Activated T-helper 9 cell treated with anti-CD3 and anti-CD28 coated beads, Interleukin-2, amount 50 U/mL, for 16 hours (primary cell): ENCODE data around the gene LRRTM3.

Experiments
- DNase-seq: peaks from one replicate; pipeline ENCODE4 v3.0.0-alpha.2; 2020; ENCODE audit warnings: low read depth

Gene LRRTM3

DNA sequence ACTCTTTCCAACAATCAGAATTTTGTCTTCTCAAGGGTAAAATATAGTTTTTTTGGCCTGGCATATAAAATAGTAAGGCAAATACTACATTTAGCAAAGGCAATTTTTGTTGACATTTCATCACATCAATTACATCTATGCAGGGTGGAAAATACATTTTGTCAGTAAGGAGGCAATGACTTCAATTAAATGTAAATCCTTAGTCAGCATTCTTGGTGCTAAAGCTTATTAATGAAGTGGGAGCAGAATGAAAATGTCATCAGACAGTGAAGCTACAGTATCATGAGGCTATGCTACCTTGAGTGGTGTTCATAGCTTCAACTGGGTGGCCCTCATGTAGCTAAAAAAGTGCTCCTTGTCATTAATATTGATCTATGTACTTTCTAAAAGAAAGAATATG lies 8.9 kb downstream of the LRRTM3 start:
- no peak for DNase-seq

- no peak for DNase-seq
Observed at GRCh38 chr10:66940965-66941364, 15.1 kb downstream of the LRRTM3 start.

DNA sequence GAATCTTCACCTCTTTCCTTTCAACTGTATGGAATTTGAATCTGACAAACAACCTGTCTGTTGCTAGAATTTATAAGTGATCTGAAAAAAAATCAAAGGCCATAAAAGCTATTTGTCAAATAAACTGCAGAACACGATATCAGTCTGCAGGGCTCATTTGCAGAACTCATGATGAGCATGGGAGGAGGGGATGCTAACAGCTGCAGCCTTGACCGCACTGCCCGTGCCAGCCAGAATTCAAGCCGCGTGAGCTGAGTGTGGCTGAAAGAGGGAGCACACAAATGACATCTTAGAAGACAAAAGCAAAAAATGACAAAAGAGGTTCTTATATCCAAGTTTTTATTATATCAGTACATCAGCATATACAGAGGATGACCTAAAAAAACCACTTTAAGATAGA lies 15.7 kb downstream of the LRRTM3 start:
- no peak for DNase-seq

DNA sequence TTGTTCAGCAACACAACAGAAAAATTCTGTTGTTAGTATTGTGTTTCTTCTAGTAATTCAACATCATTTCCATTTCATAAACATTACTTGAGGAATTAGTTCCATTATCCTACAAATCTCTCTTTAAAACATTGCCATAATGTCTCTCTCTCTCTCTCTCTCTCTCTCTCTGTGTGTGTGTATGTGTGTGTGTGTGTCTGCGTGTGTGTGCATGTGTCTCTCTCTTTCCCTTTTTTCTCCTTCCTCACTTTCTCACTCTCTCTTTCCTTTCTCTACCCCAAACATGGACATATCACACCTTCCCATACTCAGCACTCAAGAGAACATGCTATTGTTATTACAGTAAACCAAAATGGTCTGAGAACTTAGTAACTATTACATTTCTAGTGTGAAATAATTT lies 16.6 kb downstream of the LRRTM3 start:
- DNase-seq, result no peak

DNA sequence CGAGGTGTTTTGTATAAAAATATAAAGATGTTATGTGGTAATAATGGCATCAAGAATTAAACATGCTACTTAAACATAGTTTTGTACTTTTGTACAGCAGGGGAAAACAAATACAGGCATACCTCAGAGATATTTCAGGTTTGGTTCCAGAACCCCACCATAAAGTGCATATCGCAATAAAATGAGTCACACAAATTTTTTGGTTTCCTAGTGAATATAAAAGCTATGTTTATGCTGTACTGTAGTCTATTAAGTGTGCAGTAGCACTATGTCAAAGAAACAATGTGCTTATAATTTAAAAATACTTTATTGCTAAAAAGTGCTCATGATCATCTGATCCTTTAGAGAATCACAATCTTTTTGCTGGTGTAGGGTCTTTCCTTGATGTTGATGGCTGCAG lies 17.8 kb downstream of the LRRTM3 start:
- DNase-seq, result no peak

GRCh38 chr10:66951896-66952295 lies 26.1 kb downstream of the LRRTM3 start:
- DNase-seq, result no peak

GRCh38 chr10:66958466-66958865 lies 32.6 kb downstream of the LRRTM3 start:
- DNase-seq, result no peak

- DNase-seq, result no peak
Observed at GRCh38 chr10:66964946-66965345, 39.1 kb downstream of the LRRTM3 start.

DNA sequence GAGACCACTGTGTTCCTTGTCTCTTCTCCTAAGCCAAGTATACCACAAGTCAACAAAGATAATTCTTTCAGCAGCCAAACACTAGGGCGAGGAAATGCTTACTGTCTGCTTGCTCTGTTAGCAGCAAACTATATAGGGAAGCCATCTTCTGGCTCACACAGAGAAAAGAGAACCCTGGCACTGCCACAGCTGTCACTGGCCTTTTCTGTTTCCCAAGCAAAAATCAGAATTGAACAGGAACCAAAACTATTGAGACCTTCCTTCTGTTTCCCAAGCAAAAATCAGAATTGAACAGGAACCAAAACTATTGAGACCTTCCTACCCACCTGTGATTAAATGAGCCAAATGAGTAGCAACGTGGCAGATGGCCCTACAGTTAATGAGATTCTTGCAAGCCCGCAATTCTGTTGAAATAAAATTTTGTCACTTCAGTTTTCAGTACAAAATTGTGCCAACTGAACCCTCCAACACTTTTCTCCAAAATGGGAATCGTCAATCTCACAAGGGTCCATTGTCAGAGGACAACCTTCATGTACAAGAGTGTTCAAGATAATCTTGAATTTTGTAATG lies 54.5 kb downstream of the LRRTM3 start:
- DNase-seq, result no peak

GRCh38 chr10:66981361-66982052 lies 55.7 kb downstream of the LRRTM3 start:
- DNase-seq, result no peak

DNA sequence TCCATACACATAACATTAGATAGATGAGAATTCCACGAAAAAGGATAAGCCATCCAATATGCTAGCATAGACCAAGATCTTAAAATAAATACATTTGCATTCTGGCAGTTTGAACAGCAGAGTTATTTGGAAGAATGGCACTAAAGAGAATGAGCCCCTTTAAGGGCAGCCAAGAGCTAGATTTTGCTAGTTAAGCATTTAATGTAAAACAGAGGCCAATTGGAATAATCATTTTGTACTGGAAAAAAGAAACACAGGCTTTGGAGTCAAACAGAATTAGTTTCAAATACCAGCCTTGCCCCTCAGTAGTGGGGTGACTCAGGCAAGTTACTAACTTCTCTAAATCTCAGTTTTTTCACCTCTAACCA lies 56.2 kb downstream of the LRRTM3 start:
- no peak for DNase-seq

DNA sequence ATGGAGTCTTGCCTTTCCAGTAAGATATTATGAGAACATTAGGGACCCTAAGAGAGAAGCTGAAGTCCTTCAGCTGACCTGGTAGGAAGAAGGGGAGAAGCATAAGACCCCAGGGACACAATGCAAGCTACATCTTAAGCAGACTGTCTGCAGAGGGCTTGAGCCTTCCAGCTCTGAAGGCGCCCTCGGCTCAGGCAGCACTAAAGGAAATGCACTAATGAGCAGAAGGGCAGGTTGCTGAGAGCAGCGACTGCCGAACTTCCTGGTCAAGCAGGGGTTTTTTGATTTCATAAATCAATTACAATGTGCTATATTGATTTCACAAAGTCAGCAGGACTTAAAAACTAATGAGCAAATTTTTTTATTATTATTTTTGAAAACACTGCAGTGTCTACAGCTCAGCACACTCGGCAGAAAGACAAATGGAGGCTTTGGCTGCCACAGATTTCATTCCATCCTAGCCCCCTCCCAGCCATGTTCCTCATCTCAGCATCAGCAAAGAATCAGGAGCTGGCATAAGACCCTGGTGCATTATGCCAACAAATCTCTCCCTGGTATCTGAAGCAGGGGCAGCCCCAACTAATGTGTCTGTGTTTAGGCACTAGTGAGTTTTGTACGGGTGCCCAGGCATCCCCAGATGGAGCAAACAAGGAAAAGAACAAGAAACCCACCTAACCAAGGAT lies 57.1 kb downstream of the LRRTM3 start:
- DNase-seq, result no peak

- DNase-seq, result no peak
Observed at GRCh38 chr10:66983475-66983818, 57.6 kb downstream of the LRRTM3 start.

GRCh38 chr10:66990143-66990830 lies 64.5 kb downstream of the LRRTM3 start:
- DNase-seq, result no peak

GRCh38 chr10:66996996-66997395 lies 71.2 kb downstream of the LRRTM3 start:
- no peak for DNase-seq

DNA sequence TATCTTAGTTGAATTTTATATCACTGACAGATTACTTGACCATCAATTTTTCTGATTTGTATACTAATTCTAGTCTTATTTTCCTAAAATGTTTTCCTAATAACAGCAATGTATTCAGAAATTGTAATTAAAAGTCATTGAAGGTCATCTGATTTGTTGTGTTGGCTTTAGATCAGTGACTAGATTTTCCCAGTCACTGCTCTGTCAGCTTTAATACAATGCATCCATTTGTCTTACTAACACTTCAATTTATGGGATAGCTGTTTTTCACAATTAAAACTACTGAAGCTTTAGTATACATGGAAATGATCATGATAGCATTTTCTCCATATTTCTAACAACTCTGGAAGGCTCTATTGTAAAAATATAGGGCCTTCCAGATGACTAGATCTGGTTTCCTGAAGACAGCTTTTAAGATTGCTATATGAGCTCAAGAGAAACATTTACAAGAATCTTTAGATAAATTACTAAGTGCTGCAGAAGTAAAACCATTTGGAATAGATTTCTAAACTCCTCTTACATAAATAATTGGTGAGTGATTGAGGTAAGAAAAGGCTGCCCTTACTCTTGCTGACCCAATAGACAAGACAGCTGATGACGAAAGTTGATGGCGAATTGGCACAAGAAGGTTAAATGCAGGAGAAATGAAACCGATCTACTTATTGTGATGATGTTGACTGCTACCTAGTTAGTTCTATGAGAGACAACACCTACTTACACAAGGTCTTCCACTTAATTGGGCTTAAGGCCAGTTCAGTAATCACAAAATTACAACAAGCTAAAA lies 74.1 kb downstream of the LRRTM3 start:
- no peak for DNase-seq

DNA sequence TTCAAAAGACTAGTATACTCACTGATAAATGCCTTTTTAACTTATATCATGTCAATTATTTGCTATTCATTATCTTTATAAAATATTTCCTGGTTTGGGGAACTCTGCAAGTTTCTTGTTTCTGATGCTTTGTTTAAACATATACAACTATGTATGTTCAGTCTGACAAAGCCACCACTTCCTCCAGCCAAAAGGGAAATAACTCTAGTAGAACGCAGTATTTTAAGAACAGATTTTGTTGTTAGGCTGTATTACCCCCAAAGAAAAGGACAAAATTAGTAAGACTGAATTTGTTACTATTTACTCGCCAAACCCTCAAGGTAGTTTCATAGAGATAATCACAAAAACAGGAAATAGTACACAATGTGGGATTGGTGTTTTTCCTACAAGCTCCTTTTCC lies 78.9 kb downstream of the LRRTM3 start:
- DNase-seq, result no peak

GRCh38 chr10:67005981-67006380 lies 80.1 kb downstream of the LRRTM3 start:
- DNase-seq, result no peak

- DNase-seq, result no peak
Observed at GRCh38 chr10:67011480-67011879, 85.6 kb downstream of the LRRTM3 start.

DNA sequence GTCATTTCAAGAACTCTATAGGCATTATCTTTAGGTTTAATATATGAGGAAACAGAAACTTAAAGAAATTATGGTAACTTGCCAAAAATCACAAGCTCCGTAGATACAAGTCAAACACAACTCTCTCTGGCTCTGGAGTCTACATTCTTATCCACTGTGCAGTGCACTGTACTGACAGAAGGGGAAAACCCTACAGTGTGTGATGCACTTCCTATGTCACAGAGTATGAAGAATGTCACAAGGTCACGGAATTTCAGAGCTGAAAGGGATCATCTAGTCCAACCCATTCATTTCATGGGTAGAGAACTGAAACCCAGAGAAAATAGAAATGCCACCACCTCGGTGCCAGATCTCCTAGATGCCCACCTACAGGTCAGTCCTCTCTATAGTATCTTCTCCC lies 86.1 kb downstream of the LRRTM3 start:
- DNase-seq, result no peak

- DNase-seq, result no peak
Observed at GRCh38 chr10:67015225-67015624, 89.4 kb downstream of the LRRTM3 start.

DNA sequence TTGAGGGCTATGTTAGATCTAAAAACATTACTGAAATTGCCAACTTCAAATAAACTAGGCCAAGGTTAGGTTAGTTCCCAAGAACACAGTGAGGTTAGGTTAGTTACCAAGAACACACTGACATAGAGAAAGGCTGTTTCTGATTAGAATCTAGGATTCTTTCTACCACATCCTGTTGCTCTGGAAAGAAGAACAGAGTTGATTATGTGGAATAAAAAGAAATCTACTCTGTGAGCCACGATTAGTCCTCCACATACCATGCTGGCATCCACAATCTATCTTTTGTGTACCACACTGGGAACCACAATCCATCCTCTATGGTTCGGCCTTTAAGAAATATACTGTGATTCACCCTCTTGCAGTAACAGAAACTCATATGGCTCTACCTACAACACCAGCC lies 91.4 kb downstream of the LRRTM3 start:
- DNase-seq, result no peak
